SK-N-MC (cell line): ENCODE data around the gene FPR1.

Experiments used
- EZH2 ChIP-seq: fragments of 200-600 bp; sonication (generic); IDR thresholded peaks from one replicate; pipeline ENCODE4 v1.6.1; 2017; ENCODE audit warnings: antibody characterized with exemption
- FOXP2 ChIP-seq: optimal IDR thresholded peaks from 2 replicates; pipeline ENCODE3; 2011; ENCODE audit warnings: mild to moderate bottlenecking, moderate library complexity; ENCODE audit not compliant: insufficient read depth; ENCODE audit errors: extremely low read length, control extremely low read depth
- POLR2AphosphoS5 ChIP-seq: IDR thresholded peaks from 2 replicates; pipeline ENCODE4 v1.6.1; 2012; ENCODE audit warnings: mild to moderate bottlenecking, low read depth, low read length, borderline replicate concordance

DNA sequence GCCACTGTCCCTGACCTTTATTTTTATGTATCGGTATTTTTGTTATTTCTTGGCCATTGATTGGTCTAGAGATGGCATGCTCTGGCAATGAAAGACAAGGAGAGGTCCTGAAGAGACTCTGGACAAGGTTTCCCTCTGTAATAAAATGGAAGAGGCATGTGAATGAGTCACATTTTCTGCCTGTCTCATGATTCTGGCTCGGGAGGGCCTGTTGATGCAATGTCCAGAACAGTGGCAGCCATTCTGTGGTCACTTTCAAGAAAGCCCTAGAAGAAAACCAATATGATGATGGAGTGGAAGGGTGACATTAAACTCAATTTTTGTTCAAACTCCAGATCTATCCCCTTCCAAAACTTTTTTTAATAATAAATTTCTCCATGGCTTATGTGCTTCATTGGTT is 41.3 kb upstream of the FPR1 start:
- no peak for TF ChIP-seq EZH2
- TF ChIP-seq POLR2AphosphoS5: no peak
- no peak for TF ChIP-seq FOXP2
